H7 (cell line): ENCODE data around the gene TMEM63A. TPM values are rescaled to one million over a fixed set of nuclear protein-coding genes. Genes with fewer than 3 reads are reported as not detected.
"Not testable (repeated sequence)": the region's sequence is repeated elsewhere in the genome, so short reads cannot be mapped to it uniquely, and the experiment has no call there.

Experiments
- DNase-seq: peaks from one replicate; pipeline ENCODE4 v3.0.0; 2012
- H3K27me3 ChIP-seq: 2 replicates; pipeline ENCODE4 v1.6.0; 2011; ENCODE audit warnings: mild to moderate bottlenecking, low read length; ENCODE audit not compliant: control insufficient read depth, insufficient read depth
- H3K36me3 ChIP-seq: replicated peaks from 2 replicates; pipeline ENCODE4 v1.5.1; 2011; ENCODE audit warnings: low read length; ENCODE audit not compliant: control insufficient read depth, insufficient read depth
- H3K4me3 ChIP-seq: 2 replicates; pipeline ENCODE4 v1.5.1; 2011; ENCODE audit warnings: low read depth, mild to moderate bottlenecking, control low read depth, low read length, moderate library complexity; ENCODE audit not compliant: insufficient read depth
- total RNA-seq: library from RNA; depleted of rRNA; stranded (reverse); fragments of >200 nt; shearing (Covaris generic); gene quantifications from 2 replicates; pipeline ENCODE4 v1.2.3, GENCODE V29; 2014

TMEM63A gene
- total RNA-seq, 1 experiment from 2014 or later: 101 TPM

DNA sequence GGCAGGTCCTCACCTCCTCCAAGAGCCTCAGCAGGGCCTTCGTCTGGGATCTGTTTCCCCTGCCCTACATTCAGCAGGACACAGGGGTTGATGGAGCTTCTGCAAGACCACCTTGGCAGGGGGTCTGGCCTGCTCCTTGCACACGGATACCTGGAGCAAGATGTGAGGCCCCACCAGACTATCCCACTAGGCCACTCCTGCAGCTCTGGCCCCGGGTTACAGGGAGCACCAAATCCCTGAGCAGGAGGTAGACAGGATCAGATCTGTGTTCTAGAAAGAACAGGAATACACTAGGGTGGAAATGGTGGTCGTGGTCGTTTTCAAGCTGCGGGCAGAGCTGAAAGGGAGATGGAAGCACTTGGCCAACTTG lies 38.8 kb downstream of the TMEM63A start:
- H3K36me3 ChIP-seq: peaks cover 41% of the 10 kb centered on the region
- no peaks in the 10 kb centered on the region for H3K27me3 ChIP-seq
- no peak for DNase-seq
- H3K4me3 ChIP-seq: no peak overlapping the region

DNA sequence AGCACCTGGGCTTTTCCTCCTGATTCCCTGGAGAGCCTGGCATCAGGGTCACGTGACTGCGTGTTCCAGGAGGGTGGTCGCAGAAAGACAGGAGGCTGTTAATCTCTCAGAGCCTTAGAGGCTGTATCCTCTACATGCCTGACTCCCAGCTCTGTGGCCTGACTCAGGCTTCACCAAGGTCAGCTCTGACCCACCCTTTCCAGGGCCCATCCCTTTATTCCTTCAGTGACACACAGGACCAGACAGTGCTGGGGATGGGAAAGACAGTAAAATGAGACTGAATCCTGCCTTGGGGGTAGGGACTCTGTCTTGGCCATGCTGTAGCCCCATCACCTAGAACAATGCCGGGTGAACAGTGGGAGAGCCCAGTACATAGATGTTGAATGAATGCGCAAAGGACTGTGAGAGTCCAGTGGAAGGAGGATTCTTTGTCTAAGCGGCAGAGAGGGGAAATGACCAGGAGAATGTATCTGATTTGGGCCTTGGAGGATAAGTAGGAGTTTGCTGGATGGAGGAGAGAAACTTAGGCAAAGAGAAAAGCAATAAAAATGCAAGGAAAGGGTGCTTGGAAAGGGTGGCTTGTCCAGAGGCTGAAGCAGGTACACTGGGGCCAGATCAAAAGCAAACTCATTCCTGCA lies 39.3 kb downstream of the TMEM63A start:
- no peaks in the 10 kb centered on the region for H3K27me3 ChIP-seq
- no peak overlapping the region for H3K4me3 ChIP-seq
- no peak for DNase-seq
- peaks cover 37% of the 10 kb centered on the region for H3K36me3 ChIP-seq

DNA sequence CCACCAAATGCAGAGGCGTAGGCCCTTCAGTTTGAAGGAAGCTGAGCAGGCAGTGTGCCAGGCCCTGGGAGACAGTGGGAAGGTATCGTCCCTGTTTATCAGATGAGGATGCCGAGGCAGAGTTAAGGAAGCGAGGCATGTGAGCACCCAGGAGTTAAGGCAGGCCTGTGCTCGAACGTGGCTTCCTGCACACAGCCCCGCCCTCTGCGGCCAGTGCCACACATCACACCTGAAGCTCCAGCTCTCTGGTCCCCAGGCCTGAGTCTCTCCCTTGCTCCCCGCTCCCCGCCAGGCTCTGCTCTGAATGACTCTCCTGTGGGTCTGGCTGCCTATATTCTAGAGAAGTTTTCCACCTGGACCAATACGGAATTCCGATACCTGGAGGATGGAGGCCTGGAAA lies 40.1 kb downstream of the TMEM63A start:
- no peaks in the 10 kb centered on the region for H3K27me3 ChIP-seq
- no peak for DNase-seq
- H3K4me3 ChIP-seq: no peak overlapping the region
- H3K36me3 ChIP-seq: peaks cover 29% of the 10 kb centered on the region

DNA sequence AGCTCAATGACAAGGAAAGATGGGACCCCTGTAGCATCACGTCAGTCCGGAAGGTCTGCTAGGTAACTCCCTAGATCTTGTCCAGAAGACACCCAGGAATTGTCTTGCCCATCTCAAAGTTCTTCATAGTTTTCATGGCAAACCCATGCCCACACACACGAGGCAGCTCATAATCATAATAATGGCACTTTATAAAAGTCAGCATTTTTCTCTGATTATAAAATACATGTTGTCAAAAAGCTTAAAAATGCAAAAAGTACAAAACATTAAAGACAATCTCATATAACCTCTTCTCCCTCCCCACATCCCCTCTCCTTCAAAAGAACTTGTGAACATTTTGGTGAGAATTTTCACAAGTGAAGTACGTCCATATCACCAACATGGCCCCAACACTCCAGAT lies 41.5 kb downstream of the TMEM63A start:
- no peak overlapping the region for H3K4me3 ChIP-seq
- H3K27me3 ChIP-seq: no peaks in the 10 kb centered on the region
- DNase-seq: no peak
- H3K36me3 ChIP-seq: peaks cover 20% of the 10 kb centered on the region

DNA sequence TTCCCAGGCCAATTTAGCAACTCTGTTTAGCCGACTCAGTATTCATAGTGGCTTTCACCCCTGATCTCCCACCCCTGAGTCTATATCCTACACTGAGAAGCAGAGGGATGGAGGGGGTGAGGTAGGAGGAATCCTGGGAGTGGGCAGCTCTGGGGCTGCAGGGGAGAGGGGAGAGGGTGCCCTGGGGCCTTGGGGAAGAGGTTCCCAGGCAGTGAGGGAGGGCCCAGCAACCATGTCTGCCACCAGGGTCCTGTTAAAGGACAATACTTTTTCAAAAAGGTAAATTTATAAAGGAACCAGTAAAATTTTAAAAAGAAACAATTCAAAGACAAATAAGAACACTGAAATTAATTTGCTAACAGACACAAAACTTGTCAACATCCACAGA lies 42.0 kb downstream of the TMEM63A start:
- H3K4me3 ChIP-seq: no peak overlapping the region
- H3K27me3 ChIP-seq: no peaks in the 10 kb centered on the region
- DNase-seq: peak; percentile 32
- H3K36me3 ChIP-seq: peaks cover 20% of the 10 kb centered on the region

DNA sequence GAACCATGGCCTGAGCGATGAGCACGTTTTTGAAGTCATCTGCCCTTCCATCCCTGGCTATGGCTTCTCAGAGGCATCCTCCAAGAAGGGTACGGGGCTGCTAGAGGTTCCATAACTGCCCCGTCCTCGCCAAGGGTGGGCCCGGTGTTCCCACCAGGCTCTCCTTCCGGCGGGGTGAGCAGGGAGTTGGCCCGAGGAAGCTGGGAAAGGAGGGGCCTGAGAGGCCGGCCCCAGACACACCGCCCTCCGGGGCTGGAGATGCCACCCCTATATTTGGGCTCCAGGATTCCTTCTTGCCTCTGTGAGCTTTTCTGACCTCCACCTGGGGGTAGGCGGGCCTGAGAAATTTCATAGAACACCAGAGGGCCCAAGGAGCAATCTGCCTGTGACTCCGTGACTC lies 43.4 kb downstream of the TMEM63A start:
- Histone ChIP-seq H3K36me3 (peaks cover 17% of the 10 kb centered on the region), H3K4me3 (no peak overlapping the region), H3K27me3 (no peaks in the 10 kb centered on the region)
- peak; percentile 51 for DNase-seq

DNA sequence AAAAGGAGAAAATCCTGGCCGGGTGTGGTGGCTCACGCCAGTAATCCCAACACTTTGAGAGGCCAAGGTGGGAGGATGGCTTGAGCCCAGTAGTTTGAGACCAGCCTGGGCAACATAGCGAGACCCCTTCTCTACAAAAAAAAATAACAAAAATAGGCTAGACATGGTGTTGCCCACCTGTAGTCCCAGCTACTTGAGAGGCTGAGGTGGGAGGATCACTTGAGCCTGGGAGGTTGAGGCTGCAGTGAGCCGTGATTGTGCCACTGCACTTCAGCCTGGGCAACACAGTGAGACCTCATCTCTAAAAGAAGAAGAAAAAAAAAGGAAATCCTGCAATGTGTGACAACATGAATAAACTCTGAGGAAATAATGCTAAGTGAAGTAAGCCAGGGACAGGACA lies 45.9 kb downstream of the TMEM63A start:
- H3K36me3 ChIP-seq: peaks cover 23% of the 10 kb centered on the region
- H3K4me3 ChIP-seq, H3K27me3 ChIP-seq, DNase-seq: not testable (repeated sequence)

DNA sequence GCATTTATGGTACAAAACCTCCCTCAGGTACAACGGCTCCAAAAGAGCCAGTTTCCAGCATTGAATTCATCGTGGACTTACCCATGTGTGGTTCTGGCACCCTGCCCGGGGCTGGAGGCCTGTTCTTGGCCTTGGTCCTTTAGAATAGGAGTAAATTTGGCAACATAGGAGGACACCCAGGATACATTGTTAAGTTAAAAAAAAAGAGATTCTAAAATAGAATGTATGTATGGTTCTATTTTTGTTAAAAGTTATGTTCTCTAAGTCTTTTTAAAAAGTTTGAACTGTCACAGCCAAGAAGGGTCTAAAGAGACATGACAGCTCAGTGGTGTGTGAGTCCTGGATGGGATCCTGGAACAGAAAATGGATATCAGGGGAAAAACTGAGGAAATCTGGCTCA lies 46.3 kb downstream of the TMEM63A start:
- Histone ChIP-seq H3K27me3 (no peaks in the 10 kb centered on the region), H3K36me3 (peaks cover 21% of the 10 kb centered on the region), H3K4me3 (no peak overlapping the region)
- DNase-seq: no peak

DNA sequence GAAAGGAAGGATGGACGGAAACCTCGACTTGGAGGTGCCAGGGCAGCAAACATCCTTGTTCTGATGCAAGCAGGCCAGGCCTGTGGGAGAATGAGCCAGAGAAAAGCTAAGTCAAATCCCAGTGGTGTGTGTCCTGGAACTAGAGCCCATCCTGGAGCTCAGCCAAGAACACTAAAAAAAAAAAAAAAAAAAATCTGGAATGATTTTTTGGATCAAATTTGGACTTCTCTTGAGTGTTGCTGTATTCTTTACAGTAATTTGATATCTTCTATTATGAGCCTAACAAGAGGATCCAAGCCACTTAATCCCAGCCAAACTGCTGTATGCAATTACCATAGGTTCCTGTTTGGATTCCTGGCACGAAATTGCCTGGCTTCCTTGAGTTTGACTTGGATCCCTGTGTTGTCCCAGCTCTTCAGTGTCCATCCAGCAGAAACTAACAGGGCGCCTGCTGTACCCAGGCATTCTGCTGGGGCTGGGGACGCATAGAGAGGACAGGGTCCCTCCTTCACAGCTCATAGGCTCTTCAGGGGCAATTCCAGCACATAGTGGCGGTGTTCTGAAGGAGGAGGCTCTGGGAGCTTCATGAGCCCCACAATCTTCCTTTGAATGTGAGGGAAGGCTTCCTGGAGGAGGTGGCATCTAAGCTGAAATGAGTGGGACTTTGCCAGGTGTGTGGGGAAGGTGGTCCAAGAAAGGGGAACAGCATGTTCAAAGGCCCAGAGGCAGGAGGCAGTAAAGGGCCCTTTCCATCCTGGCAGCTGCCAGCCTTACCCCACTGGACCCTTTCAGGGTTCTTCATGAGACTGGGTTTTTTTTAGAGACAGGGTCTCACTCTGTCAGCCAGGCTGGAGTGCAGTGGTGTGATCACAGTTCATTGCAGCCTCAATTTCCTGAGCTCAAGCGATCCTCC lies 47.5 kb downstream of the TMEM63A start:
- DNase-seq: no peak

DNA sequence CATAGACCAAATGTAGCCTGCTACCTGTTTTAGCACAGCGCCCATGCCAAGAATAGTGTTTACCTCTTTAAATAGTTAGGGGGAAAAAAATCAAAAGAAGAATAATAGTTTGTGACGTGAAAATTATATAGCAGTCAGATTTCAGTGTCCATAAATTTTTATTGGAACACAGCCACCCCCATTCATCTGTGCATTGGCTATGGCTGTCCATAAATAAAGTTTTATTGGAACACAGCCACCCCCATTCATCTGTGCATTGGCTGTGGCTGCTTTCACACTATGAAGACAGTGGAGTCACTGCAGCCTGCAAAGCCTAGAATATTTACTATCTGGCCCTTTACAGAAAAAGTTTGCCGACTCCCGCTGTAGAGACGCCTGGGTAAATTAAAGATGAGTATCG lies 51.3 kb downstream of the TMEM63A start:
- Histone ChIP-seq H3K36me3 (peaks cover 19% of the 10 kb centered on the region), H3K4me3 (no peak overlapping the region), H3K27me3 (no peaks in the 10 kb centered on the region)
- DNase-seq: no peak

More for the DNA sequence above, 47.5 kb downstream of the TMEM63A start:
- H3K4me3 ChIP-seq: no peak overlapping the region
- H3K36me3 ChIP-seq: peaks cover 21% of the 10 kb centered on the region
- no peaks in the 10 kb centered on the region for H3K27me3 ChIP-seq

DNA sequence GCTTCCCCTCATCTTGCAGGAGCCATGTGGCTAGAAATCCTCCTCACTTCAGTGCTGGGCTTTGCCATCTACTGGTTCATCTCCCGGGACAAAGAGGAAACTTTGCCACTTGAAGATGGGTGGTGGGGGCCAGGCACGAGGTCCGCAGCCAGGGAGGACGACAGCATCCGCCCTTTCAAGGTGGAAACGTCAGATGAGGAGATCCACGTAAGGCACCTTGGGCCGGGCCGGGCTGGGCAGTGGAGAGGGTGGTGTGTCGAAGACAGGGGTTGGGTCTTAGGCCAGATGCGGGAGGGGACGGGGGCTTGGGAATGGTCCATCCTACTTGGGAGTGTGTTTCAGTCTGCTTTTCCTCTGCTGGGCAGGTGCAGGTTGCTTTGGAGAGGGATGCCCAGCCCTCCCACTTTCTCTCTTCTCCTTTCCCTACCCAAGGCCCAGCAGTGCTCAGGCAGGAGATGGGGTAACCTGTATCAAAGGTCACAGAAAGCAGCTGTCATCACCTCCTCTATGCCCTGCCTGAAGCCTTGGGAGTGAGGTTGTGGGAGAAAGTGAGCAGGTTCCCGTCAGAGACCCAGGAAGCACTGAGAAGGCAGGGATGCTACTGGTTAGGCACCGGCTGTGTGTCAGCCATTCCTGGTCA lies 53.4 kb downstream of the TMEM63A start:
- peaks cover 17% of the 10 kb centered on the region for H3K36me3 ChIP-seq
- peak; percentile 44 for DNase-seq

DNA sequence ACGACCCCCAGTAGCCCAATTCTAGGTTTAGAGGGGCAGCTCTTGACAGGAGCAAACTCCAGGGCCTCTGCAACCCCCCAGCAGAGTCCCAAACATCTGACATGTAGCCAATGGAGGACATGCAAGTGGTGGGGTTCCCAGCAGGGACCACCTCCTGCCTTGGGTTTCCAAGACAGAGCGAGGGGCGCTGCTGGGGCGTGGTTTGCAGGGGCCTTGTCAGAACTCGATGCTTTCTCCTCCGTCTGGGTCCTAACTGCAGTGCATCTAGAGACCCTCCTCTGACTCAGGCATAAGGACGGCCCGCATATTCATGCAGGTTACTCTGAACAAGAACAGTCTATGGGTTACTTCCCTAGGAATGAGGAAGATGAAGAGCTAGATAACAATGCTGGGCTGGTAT lies 55.1 kb downstream of the TMEM63A start:
- Histone ChIP-seq H3K27me3 (no peaks in the 10 kb centered on the region), H3K4me3 (no peak overlapping the region), H3K36me3 (peaks cover 13% of the 10 kb centered on the region)
- no peak for DNase-seq

More for the DNA sequence above, 53.4 kb downstream of the TMEM63A start:
- Histone ChIP-seq H3K4me3 (no peak overlapping the region), H3K27me3 (no peaks in the 10 kb centered on the region)

DNA sequence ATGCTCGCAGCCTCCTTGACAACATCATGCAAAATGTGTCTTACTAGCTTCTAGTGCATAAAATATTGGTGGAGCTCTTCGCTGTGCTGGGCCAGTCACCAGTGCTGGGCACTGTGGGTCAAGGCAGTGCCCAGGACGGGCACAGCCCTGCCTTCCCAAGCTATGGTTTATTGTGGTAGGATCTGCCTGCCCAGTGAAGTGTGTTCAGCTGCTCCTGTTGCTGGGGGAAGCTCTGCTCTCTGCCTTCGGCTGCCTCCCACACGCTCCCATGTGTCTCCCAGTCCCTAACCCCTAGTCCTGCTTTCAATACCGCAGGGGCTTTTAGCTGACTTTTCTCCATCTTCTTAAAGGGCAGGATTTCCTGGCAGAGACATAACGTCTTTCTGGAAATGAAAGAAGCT lies 56.6 kb downstream of the TMEM63A start:
- Histone ChIP-seq H3K4me3 (no peak overlapping the region), H3K27me3 (no peaks in the 10 kb centered on the region), H3K36me3 (peaks cover 7% of the 10 kb centered on the region)
- peak; percentile 49 for DNase-seq

DNA sequence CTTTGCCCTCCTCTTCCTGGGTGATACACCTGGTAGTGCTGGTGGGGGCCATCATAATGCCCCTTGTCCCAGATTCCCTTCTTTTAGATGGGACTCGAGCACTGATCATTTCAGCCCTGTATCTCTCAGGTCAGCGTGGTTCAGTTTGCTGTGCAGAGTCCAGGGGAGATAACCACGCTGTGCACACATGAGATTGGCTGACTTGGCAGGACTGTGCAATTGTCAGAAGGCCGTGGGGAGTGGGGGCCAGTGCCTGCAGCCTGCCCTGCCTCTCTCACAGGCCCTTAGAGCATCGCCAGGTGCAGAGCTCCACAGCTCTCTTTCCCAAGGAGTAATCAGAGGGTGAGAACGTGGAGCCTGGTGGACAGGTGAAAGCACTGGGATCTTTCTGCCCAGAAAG lies 57.1 kb downstream of the TMEM63A start:
- peak; percentile 41 for DNase-seq
- no peak overlapping the region for H3K4me3 ChIP-seq
- no peaks in the 10 kb centered on the region for H3K27me3 ChIP-seq
- peaks cover 5% of the 10 kb centered on the region for H3K36me3 ChIP-seq

DNA sequence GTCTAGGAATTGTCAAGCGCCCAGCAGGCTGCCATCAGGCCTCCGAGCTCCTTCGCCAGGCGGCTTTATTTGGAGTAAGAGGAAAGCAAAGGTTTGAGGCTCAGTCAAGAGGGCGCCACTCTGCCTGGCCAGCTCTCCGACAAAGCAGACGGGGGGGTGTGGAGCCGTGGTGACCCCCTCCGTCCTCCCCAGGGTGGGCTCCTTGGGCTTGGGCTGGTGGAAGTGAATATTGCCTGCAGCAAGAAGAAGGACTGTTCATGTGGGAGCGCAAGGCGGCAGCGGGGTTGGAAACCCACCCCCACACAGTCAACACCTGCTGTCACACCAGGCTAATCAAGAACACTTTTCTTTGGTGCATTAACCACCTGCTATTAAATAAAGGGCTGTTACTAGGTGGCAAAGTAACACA lies 57.6 kb downstream of the TMEM63A start:
- H3K27me3 ChIP-seq: no peaks in the 10 kb centered on the region
- peak; percentile 77 for DNase-seq

More for the DNA sequence above, 57.6 kb downstream of the TMEM63A start:
- H3K36me3 ChIP-seq: peaks cover 4% of the 10 kb centered on the region
- no peak overlapping the region for H3K4me3 ChIP-seq
